GM12878 (cell line): ENCODE data around the gene NHERF2. TPM values are rescaled to one million over a fixed set of nuclear protein-coding genes. Genes with fewer than 3 reads are reported as not detected.

ENCODE experiments used
- ATAC-seq: fragments of 200-7000 bp; cut with Tn5 transposase; 3 replicates; pipeline ENCODE4 v1.9.1; 2020; ENCODE audit warnings: mild to moderate bottlenecking, moderate library complexity
- BruUV-seq: library from RNA; stranded (reverse); fragments of 400-500 nt; replicated peaks from 2 replicates; lab custom pipeline; 2021; lab: Mats Ljungman, UMichigan
- CTCF ChIA-PET: fragments of 300-600 bp; sonication (Branson Sonifier 250); formaldehyde crosslinking; extraction: SDS; loops from one replicate; lab custom pipeline; 2021; ENCODE audit warnings: inconsistent platforms; lab: Yijun Ruan, JAX
- POLR2A ChIA-PET: fragments of 350-600 bp; formaldehyde crosslinking; extraction: SDS; loops from one replicate; lab custom pipeline; 2021; ENCODE audit warnings: inconsistent platforms; lab: Charles Lee
- RAD21 ChIA-PET: fragments of 300-600 bp; sonication (Branson Sonifier 250); formaldehyde crosslinking; loops from one replicate; lab custom pipeline; 2023; ENCODE audit warnings: antibody characterized with exemption; ENCODE audit not compliant: unreplicated experiment; lab: Charles Lee
- SMC1A ChIA-PET: fragments of 300-600 bp; sonication (Branson Sonifier 250); formaldehyde crosslinking; loops from one replicate; lab custom pipeline; 2023; ENCODE audit not compliant: unreplicated experiment, uncharacterized antibody; lab: Charles Lee
- DNase-seq: peaks from one replicate; pipeline ENCODE4 v3.0.0-alpha.2; 2011; ENCODE audit warnings: low read depth, low spot score
- FAIRE-seq: peaks from 3 replicates; lab custom pipeline; 2011; peaks lifted over from hg19 to GRCh38; lab: Jason Lieb, UNC
- H2AFZ ChIP-seq: 2 replicates; pipeline ENCODE4 v1.6.0; 2011; ENCODE audit warnings: low read depth, low read length, control low read depth; ENCODE audit not compliant: control insufficient read depth
- H3K27ac ChIP-seq: 2 replicates; pipeline ENCODE4 v1.5.1; 2011; ENCODE audit warnings: control low read depth; ENCODE audit not compliant: control insufficient read depth, insufficient read depth
- H3K27me3 ChIP-seq, 2 experiments: replicated peaks in 1 of 2; 2 replicates each; pipeline versions ENCODE4 v1.6.0 to v1.6.1; 2011; ENCODE audit warnings: low read length in 1 of 2; ENCODE audit not compliant: control insufficient read depth in 2 of 2, insufficient read depth in 2 of 2
- H3K36me3 ChIP-seq, 2 experiments: 2 replicates each; pipeline ENCODE4 v1.5.1; 2011; ENCODE audit warnings: low read length in 1 of 2; ENCODE audit not compliant: control insufficient read depth in 2 of 2, insufficient read depth in 2 of 2
- H3K4me1 ChIP-seq: 2 replicates; pipeline ENCODE4 v1.6.1; 2011; ENCODE audit warnings: mild to moderate bottlenecking, low read length, moderate library complexity, mixed read lengths; ENCODE audit not compliant: control insufficient read depth, insufficient read depth
- H3K4me2 ChIP-seq: 2 replicates; pipeline ENCODE4 v1.6.0; 2011; ENCODE audit warnings: control low read depth; ENCODE audit not compliant: control insufficient read depth, insufficient read depth
- H3K4me3 ChIP-seq: fragments of 200-600 bp; sonication (generic); 2 replicates; pipeline ENCODE4 v1.5.1; 2016
- H3K79me2 ChIP-seq: 2 replicates; pipeline ENCODE4 v1.6.0; 2011; ENCODE audit warnings: low read length; ENCODE audit not compliant: control insufficient read depth, insufficient read depth
- H3K9ac ChIP-seq: 2 replicates; pipeline ENCODE4 v1.8.0; 2011; ENCODE audit warnings: low read length, control low read depth, mixed read lengths; ENCODE audit not compliant: control insufficient read depth, insufficient read depth
- H3K9me3 ChIP-seq: replicated peaks from 3 replicates; pipeline ENCODE4 v1.5.1; 2011; ENCODE audit warnings: mild to moderate bottlenecking, low read length; ENCODE audit not compliant: control insufficient read depth, insufficient read depth
- H4K20me1 ChIP-seq: 2 replicates; pipeline ENCODE4 v1.6.0; 2011; ENCODE audit not compliant: control insufficient read depth, insufficient read depth
- CEBPB ChIP-seq, 2 experiments: fragments of 150-350 bp in 1 of 2; IDR thresholded peaks; 2 replicates each; pipeline ENCODE4 v1.6.1; 2012 to 2014; ENCODE audit warnings: low read depth in 2 of 2, low read length in 2 of 2, borderline replicate concordance in 1 of 2, inconsistent platforms in 1 of 2
- DPF2 ChIP-seq: fragments of 450-650 bp; IDR thresholded peaks from 2 replicates; pipeline ENCODE4 v1.6.1; 2017; ENCODE audit warnings: mild to moderate bottlenecking
- FOXM1 ChIP-seq: IDR thresholded peaks from 2 replicates; pipeline ENCODE4 v1.6.1; 2012; ENCODE audit warnings: low read depth, mild to moderate bottlenecking, inconsistent platforms, low read length, moderate library complexity
- KAT2A ChIP-seq: conservative IDR thresholded peaks from 2 replicates; pipeline ENCODE4 v1.6.1; 2011; ENCODE audit warnings: low read depth, low read length; ENCODE audit not compliant: control insufficient read depth
- RFX5 ChIP-seq: IDR thresholded peaks from 2 replicates; pipeline ENCODE4 v1.6.1; 2011; ENCODE audit warnings: low read depth, low read length, improper control_type of control experiment
- SIN3A ChIP-seq: IDR thresholded peaks from 2 replicates; pipeline ENCODE4 v1.6.1; 2012; ENCODE audit warnings: low read depth, low read length, improper control_type of control experiment
- SP1 ChIP-seq: IDR thresholded peaks from one replicate; pipeline ENCODE4 v1.6.1; 2011; ENCODE audit warnings: low read depth, low read length
- SRF ChIP-seq, 2 experiments: IDR thresholded peaks; 2 replicates each; pipeline ENCODE4 v1.6.1; 2011; ENCODE audit warnings: low read depth in 2 of 2, low read length in 2 of 2, mild to moderate bottlenecking in 1 of 2, moderate library complexity in 1 of 2
- STAT1 ChIP-seq: fragments of 450-650 bp; conservative IDR thresholded peaks from 2 replicates; pipeline ENCODE4 v1.6.1; 2014; ENCODE audit warnings: antibody characterized with exemption, mild to moderate bottlenecking
- SUZ12 ChIP-seq: fragments of 200-600 bp; sonication (generic); IDR thresholded peaks from one replicate; pipeline ENCODE4 v1.6.1; 2018; ENCODE audit warnings: antibody characterized with exemption, mild to moderate bottlenecking; ENCODE audit not compliant: unreplicated experiment
- TARDBP ChIP-seq: IDR thresholded peaks from 2 replicates; pipeline ENCODE4 v1.6.1; 2016; ENCODE audit warnings: borderline replicate concordance
- TCF12 ChIP-seq: IDR thresholded peaks from 2 replicates; pipeline ENCODE4 v1.6.1; 2011; ENCODE audit warnings: low read depth, mild to moderate bottlenecking, low read length
- YY1 ChIP-seq: IDR thresholded peaks from 2 replicates; pipeline ENCODE4 v1.6.1; 2011; ENCODE audit warnings: low read depth, mild to moderate bottlenecking, low read length
- WGBS: methylation state at CpG from one replicate; pipeline ENCODE4 v1.1.6; 2016; ENCODE audit warnings: low lambda C conversion rate; ENCODE audit not compliant: insufficient replicate concordance, insufficient coverage; ENCODE audit errors: missing lambda C conversion rate; 5-methylcytosine and 5-hydroxymethylcytosine counted together
- in situ Hi-C: fragments of 300-500 bp; cut with MboI; formaldehyde crosslinking; loops from 9 replicates; pipeline ENCODE4 v1.14.3; 2018; ENCODE audit warnings: mixed read lengths
- intact Hi-C: fragments of 100-400 bp; cut with micrococcal nuclease; formaldehyde crosslinking; loops from one replicate; pipeline ENCODE4 v1.14.2; 2022; ENCODE audit not compliant: unreplicated experiment
- polyA plus RNA-seq, 11 experiments: library from polyadenylated mRNA; depleted of rRNA in 4 of 11; unstranded in 6 of 11; stranded (reverse) in 5 of 11; fragments of >200 nt; fragmentation: Nextera tagmentation in 4 of 11; fragmentation: Illumina TruSeq in 1 of 11; extraction: Ambion mirVana in 4 of 11; extraction: Trizol in 1 of 11; gene quantifications; 1 replicate in 1 of 11; 2 replicates in 10 of 11; pipeline versions ENCODE4 v1.2.1 to v1.2.3, GENCODE V29; 2011 to 2016; ENCODE audit warnings: inconsistent platforms in 2 of 11, missing spikeins in 2 of 11, low read depth in 1 of 11
- total RNA-seq, 4 experiments: library from RNA; depleted of rRNA in 3 of 4; stranded (reverse); fragments of >200 nt in 3 of 4; fragmentation: Illumina TruSeq in 1 of 4; extraction: Trizol in 1 of 4; gene quantifications; 2 replicates each; pipeline versions ENCODE4 v1.2.1 to v1.2.3, GENCODE V29; 2013 to 2021
- TF ChIP-seq, protein P1 (sequence below): IDR thresholded peaks from 2 replicates; pipeline ENCODE4 v1.6.1; 2011; ENCODE audit warnings: low read depth, low read length, improper control_type of control experiment, borderline replicate concordance
- TF ChIP-seq, protein P2 (sequence below): fragments of 450-650 bp; formaldehyde crosslinking; IDR thresholded peaks from 2 replicates; pipeline ENCODE4 v1.4.0; 2020; ENCODE audit warnings: mild to moderate bottlenecking, moderate library complexity
- TF ChIP-seq, protein P3 (sequence below), 3 experiments: IDR thresholded peaks in 2 of 3; conservative IDR thresholded peaks in 1 of 3; 2 replicates each; pipeline ENCODE4 v1.5.1; 2011; ENCODE audit warnings: low read depth in 3 of 3, low read length in 3 of 3, mild to moderate bottlenecking in 3 of 3, control low read depth in 2 of 3, moderate library complexity in 2 of 3, inconsistent platforms in 1 of 3, mixed read lengths in 1 of 3; ENCODE audit not compliant: control insufficient read depth in 2 of 3, insufficient read depth in 1 of 3; ENCODE audit errors: extremely low read depth in 1 of 3

Gene NHERF2
- total and polyA plus RNA-seq, 10 of the 15 experiments (the other 5 are each of a cell fraction or from before 2014, with no cell fraction given): 0.05 to 0.31 (median 0.08) TPM; not detected in 4

GRCh38 chr16:2003827-2004641 is 22.7 kb upstream of the NHERF2 start:
- ChIA-PET POLR2A (interaction anchor here (0.8 to 2.2 kb wide), 8 partner anchors 10 to 151 kb away, joined by 3 to 10 read pairs (median 4); partner anchors contain the start of genes NOXO1, RPS2 and TRAF7), SMC1A (interaction anchor here (0.9 to 2.1 kb wide), 6 partner anchors 13 to 248 kb away, joined by 3 to 14 read pairs (median 4); partner anchors contain the start of genes ECI1 and TRAF7), CTCF (interaction anchor here (0.6 to 4.3 kb wide), 27 partner anchors 11 to 483 kb away, joined by 3 to 54 read pairs (median 5); partner anchors contain the start of genes MLST8, NDUFB10, NOXO1 and NTHL1), RAD21 (interaction anchor here (0.5 to 2.5 kb wide), 5 partner anchors 12 to 151 kb away, joined by 3 to 14 read pairs (median 3); partner anchors contain the start of gene RPS2)
- Histone ChIP-seq H3K4me1 (peaks cover 15% of the 10 kb centered on the region), H3K27ac (no peak overlapping the region), H2AFZ (no peak overlapping the region), H4K20me1 (peaks cover 6% of the 10 kb centered on the region), H3K36me3 (peaks cover 0 to 44% of the 10 kb centered on the region in 2 experiments; a peak in 3 of 4 replicates), H3K4me2 (peak overlapping the region; percentile 43; the same call in 1 of the 2 replicates), H3K4me3 (no peak overlapping the region), H3K27me3 (no peaks in the 10 kb centered on the region), H3K9me3 (no peaks in the 10 kb centered on the region), H3K9ac (no peak overlapping the region), H3K79me2 (peaks cover 52% of the 10 kb centered on the region)
- in situ Hi-C loops: no loop called here
- FAIRE-seq: peak; percentile 88
- intact Hi-C loops: no loop called here
- DNase-seq: no peak
- no TSS peak for BruUV-seq
- ATAC-seq: peak; percentile 97
- 33% methylated on average over 36 of the region's 36 CpGs for WGBS
- TF ChIP-seq SIN3A (0 out of 2 replicates have a peak, but pooled peaks have one; percentile 32), SUZ12 (no peak), KAT2A (no peak), DPF2 (no peak), FOXM1 (no peak), TCF12 (peak; percentile 65; the same call in 1 of the 2 replicates), STAT1 (no peak), CEBPB (IDR thresholded peaks at IDR 0.05; ENCODE audit: borderline replicate concordance in 1 of 2, low read depth in 2 of 2, low read length in 2 of 2) (no peak), TARDBP (no peak), RFX5 (no peak), SP1 (peak; percentile 75), SRF (IDR thresholded peaks at IDR 0.05; ENCODE audit: low read depth in 2 of 2, low read length in 2 of 2) (no peak), YY1 (peak; percentile 83)
- TF ChIP-seq, protein P1, sequence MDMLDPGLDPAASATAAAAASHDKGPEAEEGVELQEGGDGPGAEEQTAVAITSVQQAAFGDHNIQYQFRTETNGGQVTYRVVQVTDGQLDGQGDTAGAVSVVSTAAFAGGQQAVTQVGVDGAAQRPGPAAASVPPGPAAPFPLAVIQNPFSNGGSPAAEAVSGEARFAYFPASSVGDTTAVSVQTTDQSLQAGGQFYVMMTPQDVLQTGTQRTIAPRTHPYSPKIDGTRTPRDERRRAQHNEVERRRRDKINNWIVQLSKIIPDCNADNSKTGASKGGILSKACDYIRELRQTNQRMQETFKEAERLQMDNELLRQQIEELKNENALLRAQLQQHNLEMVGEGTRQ: no peak
- TF ChIP-seq, protein P2, sequence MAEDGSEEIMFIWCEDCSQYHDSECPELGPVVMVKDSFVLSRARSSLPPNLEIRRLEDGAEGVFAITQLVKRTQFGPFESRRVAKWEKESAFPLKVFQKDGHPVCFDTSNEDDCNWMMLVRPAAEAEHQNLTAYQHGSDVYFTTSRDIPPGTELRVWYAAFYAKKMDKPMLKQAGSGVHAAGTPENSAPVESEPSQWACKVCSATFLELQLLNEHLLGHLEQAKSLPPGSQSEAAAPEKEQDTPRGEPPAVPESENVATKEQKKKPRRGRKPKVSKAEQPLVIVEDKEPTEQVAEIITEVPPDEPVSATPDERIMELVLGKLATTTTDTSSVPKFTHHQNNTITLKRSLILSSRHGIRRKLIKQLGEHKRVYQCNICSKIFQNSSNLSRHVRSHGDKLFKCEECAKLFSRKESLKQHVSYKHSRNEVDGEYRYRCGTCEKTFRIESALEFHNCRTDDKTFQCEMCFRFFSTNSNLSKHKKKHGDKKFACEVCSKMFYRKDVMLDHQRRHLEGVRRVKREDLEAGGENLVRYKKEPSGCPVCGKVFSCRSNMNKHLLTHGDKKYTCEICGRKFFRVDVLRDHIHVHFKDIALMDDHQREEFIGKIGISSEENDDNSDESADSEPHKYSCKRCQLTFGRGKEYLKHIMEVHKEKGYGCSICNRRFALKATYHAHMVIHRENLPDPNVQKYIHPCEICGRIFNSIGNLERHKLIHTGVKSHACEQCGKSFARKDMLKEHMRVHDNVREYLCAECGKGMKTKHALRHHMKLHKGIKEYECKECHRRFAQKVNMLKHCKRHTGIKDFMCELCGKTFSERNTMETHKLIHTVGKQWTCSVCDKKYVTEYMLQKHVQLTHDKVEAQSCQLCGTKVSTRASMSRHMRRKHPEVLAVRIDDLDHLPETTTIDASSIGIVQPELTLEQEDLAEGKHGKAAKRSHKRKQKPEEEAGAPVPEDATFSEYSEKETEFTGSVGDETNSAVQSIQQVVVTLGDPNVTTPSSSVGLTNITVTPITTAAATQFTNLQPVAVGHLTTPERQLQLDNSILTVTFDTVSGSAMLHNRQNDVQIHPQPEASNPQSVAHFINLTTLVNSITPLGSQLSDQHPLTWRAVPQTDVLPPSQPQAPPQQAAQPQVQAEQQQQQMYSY (CRISPR knock-in tag): no peak
- TF ChIP-seq, protein P3, sequence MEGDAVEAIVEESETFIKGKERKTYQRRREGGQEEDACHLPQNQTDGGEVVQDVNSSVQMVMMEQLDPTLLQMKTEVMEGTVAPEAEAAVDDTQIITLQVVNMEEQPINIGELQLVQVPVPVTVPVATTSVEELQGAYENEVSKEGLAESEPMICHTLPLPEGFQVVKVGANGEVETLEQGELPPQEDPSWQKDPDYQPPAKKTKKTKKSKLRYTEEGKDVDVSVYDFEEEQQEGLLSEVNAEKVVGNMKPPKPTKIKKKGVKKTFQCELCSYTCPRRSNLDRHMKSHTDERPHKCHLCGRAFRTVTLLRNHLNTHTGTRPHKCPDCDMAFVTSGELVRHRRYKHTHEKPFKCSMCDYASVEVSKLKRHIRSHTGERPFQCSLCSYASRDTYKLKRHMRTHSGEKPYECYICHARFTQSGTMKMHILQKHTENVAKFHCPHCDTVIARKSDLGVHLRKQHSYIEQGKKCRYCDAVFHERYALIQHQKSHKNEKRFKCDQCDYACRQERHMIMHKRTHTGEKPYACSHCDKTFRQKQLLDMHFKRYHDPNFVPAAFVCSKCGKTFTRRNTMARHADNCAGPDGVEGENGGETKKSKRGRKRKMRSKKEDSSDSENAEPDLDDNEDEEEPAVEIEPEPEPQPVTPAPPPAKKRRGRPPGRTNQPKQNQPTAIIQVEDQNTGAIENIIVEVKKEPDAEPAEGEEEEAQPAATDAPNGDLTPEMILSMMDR (IDR thresholded peaks at IDR 0.05 in 2 of 3, conservative IDR thresholded peaks at IDR 0.05 in 1 of 3; ENCODE audit: control insufficient read depth in 2 of 3, extremely low read depth in 1 of 3, insufficient read depth in 1 of 3, low read depth in 3 of 3, low read length in 3 of 3): peak; percentile 96 to 99 (median 99); a peak in 5 of 6 replicates
